ENCODE results near the gene PCYT2.

Gene PCYT2

DNA sequence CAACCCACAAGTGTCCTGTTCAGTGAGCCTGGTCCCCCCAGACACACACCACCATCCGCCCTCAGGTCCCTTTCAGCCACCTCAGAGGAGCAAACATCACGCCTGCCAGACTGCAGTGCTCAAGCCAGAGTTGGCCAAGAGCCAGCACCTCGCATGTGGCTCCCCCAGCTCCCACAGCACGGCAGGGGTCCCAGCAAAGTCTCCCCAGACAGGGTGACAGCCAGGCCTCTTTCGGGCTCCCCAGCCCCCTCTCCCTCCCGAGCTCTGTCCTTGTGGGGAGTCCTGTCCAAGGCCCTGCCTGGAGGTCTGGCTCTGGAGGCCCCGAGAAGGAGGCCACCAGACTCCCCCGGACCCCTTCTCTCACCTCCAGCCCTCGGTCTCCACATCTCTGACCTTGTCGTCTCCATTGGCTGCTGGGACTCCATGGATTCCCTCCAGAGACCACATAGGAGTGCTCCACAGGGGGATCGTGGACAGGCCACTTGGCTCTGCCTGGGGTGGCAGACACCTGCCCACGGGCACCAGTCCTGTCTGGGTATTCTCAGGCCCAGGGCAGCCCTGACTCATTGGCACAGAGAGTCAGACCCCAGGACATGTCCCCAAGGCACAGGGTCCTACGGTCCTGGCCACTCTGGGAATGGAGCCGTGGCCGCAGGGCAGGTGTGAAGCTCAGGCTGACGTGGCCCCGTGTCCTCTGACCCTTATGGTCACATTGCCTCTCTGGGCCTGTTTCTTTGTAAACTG lies 37.6 kb upstream of the PCYT2 start:
- no peak for ATAC-seq (ENCODE audit: insufficient read depth, low read depth)
- DNase-seq = no peak
- peaks cover 9% of the 10 kb centered on the region for H3K4me1 ChIP-seq (ENCODE audit: insufficient read depth, low read length)
- TF ChIP-seq EZH2 (IDR thresholded peaks at IDR 0.05; ENCODE audit: borderline replicate concordance, low read depth, low read length, severe bottlenecking) = no peak
- TF ChIP-seq, protein P1, sequence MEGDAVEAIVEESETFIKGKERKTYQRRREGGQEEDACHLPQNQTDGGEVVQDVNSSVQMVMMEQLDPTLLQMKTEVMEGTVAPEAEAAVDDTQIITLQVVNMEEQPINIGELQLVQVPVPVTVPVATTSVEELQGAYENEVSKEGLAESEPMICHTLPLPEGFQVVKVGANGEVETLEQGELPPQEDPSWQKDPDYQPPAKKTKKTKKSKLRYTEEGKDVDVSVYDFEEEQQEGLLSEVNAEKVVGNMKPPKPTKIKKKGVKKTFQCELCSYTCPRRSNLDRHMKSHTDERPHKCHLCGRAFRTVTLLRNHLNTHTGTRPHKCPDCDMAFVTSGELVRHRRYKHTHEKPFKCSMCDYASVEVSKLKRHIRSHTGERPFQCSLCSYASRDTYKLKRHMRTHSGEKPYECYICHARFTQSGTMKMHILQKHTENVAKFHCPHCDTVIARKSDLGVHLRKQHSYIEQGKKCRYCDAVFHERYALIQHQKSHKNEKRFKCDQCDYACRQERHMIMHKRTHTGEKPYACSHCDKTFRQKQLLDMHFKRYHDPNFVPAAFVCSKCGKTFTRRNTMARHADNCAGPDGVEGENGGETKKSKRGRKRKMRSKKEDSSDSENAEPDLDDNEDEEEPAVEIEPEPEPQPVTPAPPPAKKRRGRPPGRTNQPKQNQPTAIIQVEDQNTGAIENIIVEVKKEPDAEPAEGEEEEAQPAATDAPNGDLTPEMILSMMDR (IDR thresholded peaks at IDR 0.05; ENCODE audit: borderline replicate concordance, extremely low read depth, low read length, poor library complexity, severe bottlenecking) = no peak
- H2AFZ ChIP-seq (ENCODE audit: low read depth, low read length) = no peak overlapping the region
- no peak overlapping the region for H3K9ac ChIP-seq (ENCODE audit: low read depth, low read length)
- no peak overlapping the region for H3K27ac ChIP-seq (ENCODE audit: low read length)
- no peak overlapping the region for H3K4me2 ChIP-seq (ENCODE audit: insufficient read depth, low read length)
- H3K27me3 ChIP-seq (ENCODE audit: insufficient read depth, low read length, poor library complexity) = no peaks in the 10 kb centered on the region
- no peak overlapping the region for H3K4me3 ChIP-seq (ENCODE audit: low read depth in 1 of 2, low read length in 2 of 2)
- no peaks in the 10 kb centered on the region for H3K79me2 ChIP-seq (ENCODE audit: insufficient read depth, low read length)
- no peaks in the 10 kb centered on the region for H4K20me1 ChIP-seq (ENCODE audit: insufficient read depth, low read length)
- no peaks in the 10 kb centered on the region for H3K36me3 ChIP-seq (ENCODE audit: insufficient read depth, low read length)
- no peaks in the 10 kb centered on the region for H3K9me3 ChIP-seq (ENCODE audit: insufficient read depth, low read length, severe bottlenecking)

DNA sequence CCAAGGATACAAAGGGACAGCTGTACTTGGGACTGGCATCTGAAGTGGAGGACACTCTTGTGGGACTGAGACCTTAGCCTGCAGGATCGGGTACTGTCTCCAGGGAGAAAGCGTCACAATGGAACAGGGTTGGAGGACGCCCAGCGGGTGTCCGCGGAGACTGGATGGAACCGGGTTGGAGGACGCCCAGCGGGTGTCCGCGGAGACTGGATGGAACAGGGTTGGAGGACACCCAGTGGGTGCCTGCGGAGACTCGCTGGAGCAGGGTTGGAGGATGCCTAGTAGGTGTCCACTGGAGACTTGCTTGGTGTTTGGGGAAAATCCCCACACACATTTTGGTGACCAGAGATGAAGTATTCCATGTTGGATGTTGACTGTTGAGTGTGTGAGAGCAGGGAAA lies 36.0 kb upstream of the PCYT2 start, which contains the start of gene MYADML2:
Gene MYADML2, minus strand, starts transcription at position 45 of the 400 bp plus-strand sequence. CDS start 5,492 bp downstream, outside the sequence.
- H3K27me3 ChIP-seq (ENCODE audit: insufficient read depth, low read length, poor library complexity) = no peaks in the 10 kb centered on the region
- no peak for DNase-seq
- TF ChIP-seq EZH2 (IDR thresholded peaks at IDR 0.05; ENCODE audit: borderline replicate concordance, low read depth, low read length, severe bottlenecking) = no peak
- TF ChIP-seq, protein P1 (IDR thresholded peaks at IDR 0.05; ENCODE audit: borderline replicate concordance, extremely low read depth, low read length, poor library complexity, severe bottlenecking) = no peak

DNA sequence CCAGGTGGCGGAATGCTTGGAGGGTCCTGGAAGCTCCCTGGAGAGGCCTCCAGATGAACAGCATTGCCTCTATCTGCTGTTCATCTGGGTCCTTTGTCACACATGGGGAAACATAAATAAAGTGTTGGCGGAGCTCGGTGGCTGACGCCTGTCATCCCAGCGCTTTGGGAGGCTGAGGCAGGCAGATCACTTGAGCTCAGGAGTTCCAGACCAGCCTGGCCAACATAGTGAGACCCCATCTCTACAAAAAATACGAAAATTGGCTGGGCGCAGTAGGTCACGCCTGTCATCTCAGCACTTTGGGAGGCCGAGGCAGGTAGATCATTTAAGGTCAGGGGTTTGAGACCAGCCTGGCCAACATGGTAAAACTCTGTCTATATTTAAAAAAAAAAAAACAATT lies 33.7 kb upstream of the PCYT2 start:
- H3K9me3 ChIP-seq (ENCODE audit: insufficient read depth, low read length, severe bottlenecking) = no peaks in the 10 kb centered on the region
- H2AFZ ChIP-seq (ENCODE audit: low read depth, low read length) = no peak overlapping the region
- H3K9ac ChIP-seq (ENCODE audit: low read depth, low read length) = no peak overlapping the region
- no peak overlapping the region for H3K4me3 ChIP-seq (ENCODE audit: low read depth in 1 of 2, low read length in 2 of 2)
- no peaks in the 10 kb centered on the region for H3K27me3 ChIP-seq (ENCODE audit: insufficient read depth, low read length, poor library complexity)
- no peaks in the 10 kb centered on the region for H3K4me1 ChIP-seq (ENCODE audit: insufficient read depth, low read length)
- no peaks in the 10 kb centered on the region for H3K79me2 ChIP-seq (ENCODE audit: insufficient read depth, low read length)
- no peak overlapping the region for H3K4me2 ChIP-seq (ENCODE audit: insufficient read depth, low read length)
- H4K20me1 ChIP-seq (ENCODE audit: insufficient read depth, low read length) = no peaks in the 10 kb centered on the region
- TF ChIP-seq, protein P1 (IDR thresholded peaks at IDR 0.05; ENCODE audit: borderline replicate concordance, extremely low read depth, low read length, poor library complexity, severe bottlenecking) = no peak
- no peak for TF ChIP-seq EZH2 (IDR thresholded peaks at IDR 0.05; ENCODE audit: borderline replicate concordance, low read depth, low read length, severe bottlenecking)
- no peaks in the 10 kb centered on the region for H3K36me3 ChIP-seq (ENCODE audit: insufficient read depth, low read length)
- DNase-seq (no peak), ATAC-seq (ENCODE audit: insufficient read depth, low read depth) (no peak)
- H3K27ac ChIP-seq (ENCODE audit: low read length) = no peak overlapping the region

More for the DNA sequence above, 36.0 kb upstream of the PCYT2 start, which contains the start of gene MYADML2:
- no peaks in the 10 kb centered on the region for H3K9me3 ChIP-seq (ENCODE audit: insufficient read depth, low read length, severe bottlenecking)
- H2AFZ ChIP-seq (ENCODE audit: low read depth, low read length) = no peak within 1 kb of the TSS
- no peaks in the 10 kb centered on the region for H3K79me2 ChIP-seq (ENCODE audit: insufficient read depth, low read length)
- H3K9ac ChIP-seq (ENCODE audit: low read depth, low read length) = no peak within 1 kb of the TSS
- H3K4me1 ChIP-seq (ENCODE audit: insufficient read depth, low read length) = no peaks in the 10 kb centered on the region; the same call in 1 of the 2 replicates
- H4K20me1 ChIP-seq (ENCODE audit: insufficient read depth, low read length) = no peaks in the 10 kb centered on the region
- no peak within 1 kb of the TSS for H3K4me3 ChIP-seq (ENCODE audit: low read depth in 1 of 2, low read length in 2 of 2)
- ATAC-seq (ENCODE audit: insufficient read depth, low read depth) = no peak
- no peak within 1 kb of the TSS for H3K4me2 ChIP-seq (ENCODE audit: insufficient read depth, low read length)
- H3K36me3 ChIP-seq (ENCODE audit: insufficient read depth, low read length) = no peaks in the 10 kb centered on the region
- H3K27ac ChIP-seq (ENCODE audit: low read length) = no peak within 1 kb of the TSS

Data from DND-41 (cell line).